Stimulated activated CD8-positive, alpha-beta memory T cell treated with anti-CD3 and anti-CD28 coated beads, Interleukin-4, amount 100 ng/mL, for 1 hour (primary cell): ENCODE results near the gene SLC30A3.
A peak's percentile ranks its signal among the peaks of the same experiment; 100 is the strongest.
"Not testable (repeated sequence)": the region's sequence is repeated elsewhere in the genome, so short reads cannot be mapped to it uniquely, and the experiment has no call there.

Experiments used
- DNase-seq, 2 donors: peaks; one replicate each; pipeline ENCODE4 v3.0.0-alpha.2; 2020; ENCODE audit warnings: low read depth in 2 of 2, low spot score in 1 of 2

Gene SLC30A3, protein sequence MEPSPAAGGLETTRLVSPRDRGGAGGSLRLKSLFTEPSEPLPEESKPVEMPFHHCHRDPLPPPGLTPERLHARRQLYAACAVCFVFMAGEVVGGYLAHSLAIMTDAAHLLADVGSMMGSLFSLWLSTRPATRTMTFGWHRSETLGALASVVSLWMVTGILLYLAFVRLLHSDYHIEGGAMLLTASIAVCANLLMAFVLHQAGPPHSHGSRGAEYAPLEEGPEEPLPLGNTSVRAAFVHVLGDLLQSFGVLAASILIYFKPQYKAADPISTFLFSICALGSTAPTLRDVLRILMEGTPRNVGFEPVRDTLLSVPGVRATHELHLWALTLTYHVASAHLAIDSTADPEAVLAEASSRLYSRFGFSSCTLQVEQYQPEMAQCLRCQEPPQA

GRCh38 chr2:27262379-27263286, at the start of gene SLC30A3:
Gene SLC30A3 (minus strand): TSS chr2:27263047. CDS start chr2:27262906, 141 bp downstream.
- peak in 1 of 2 donors; percentile 31 for DNase-seq

- DNase-seq, result no peak
These were observed 49.3 kb upstream of the SLC30A3 start for GRCh38 chr2:27312152-27312551.

- no peak for DNase-seq
These were observed 46.8 kb upstream of the SLC30A3 start for GRCh38 chr2:27309651-27310050.

DNA sequence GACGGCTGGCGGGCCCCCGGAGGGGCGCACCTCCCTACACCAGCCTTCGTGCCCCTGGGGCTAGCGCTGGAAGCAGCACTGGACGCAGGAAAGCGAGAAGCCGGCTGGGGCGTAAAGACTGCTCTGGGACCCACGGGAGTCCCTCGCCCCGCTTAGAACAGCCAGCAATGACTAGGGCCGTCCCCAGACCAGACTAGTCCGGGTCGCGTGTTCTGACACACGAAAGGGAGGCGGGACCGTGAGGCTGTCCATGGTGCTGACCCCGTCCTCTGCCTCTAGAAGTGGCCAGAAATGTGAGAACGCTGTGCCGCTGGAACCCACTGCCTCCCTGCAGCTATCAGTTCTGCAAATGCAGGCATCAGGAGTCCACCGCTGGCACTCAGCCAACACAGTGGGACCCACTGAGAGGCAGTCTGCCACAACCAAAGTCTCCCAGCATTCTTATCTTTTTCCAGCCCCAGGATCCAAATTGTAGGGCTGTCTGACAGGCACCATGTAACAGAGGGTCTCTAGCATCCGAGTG, 45.6 kb upstream of the SLC30A3 start, which contains the start of gene UCN:
Gene UCN, minus strand, starts transcription at position 87 of the 523 bp plus-strand sequence. CDS start 550 bp downstream, outside the sequence.
- DNase-seq, result no peak

- DNase-seq, result no peak
These were observed 44.9 kb upstream of the SLC30A3 start for GRCh38 chr2:27307545-27308358.

- DNase-seq, result no peak
These were observed 44.4 kb upstream of the SLC30A3 start for GRCh38 chr2:27307287-27307544.

GRCh38 chr2:27306573-27307286, 43.9 kb upstream of the SLC30A3 start:
- DNase-seq, result no peak

- no peak for DNase-seq
These were observed 43.3 kb upstream of the SLC30A3 start for GRCh38 chr2:27306136-27306535.

- no peak for DNase-seq
These were observed 42.7 kb upstream of the SLC30A3 start for GRCh38 chr2:27305516-27305915.

DNA sequence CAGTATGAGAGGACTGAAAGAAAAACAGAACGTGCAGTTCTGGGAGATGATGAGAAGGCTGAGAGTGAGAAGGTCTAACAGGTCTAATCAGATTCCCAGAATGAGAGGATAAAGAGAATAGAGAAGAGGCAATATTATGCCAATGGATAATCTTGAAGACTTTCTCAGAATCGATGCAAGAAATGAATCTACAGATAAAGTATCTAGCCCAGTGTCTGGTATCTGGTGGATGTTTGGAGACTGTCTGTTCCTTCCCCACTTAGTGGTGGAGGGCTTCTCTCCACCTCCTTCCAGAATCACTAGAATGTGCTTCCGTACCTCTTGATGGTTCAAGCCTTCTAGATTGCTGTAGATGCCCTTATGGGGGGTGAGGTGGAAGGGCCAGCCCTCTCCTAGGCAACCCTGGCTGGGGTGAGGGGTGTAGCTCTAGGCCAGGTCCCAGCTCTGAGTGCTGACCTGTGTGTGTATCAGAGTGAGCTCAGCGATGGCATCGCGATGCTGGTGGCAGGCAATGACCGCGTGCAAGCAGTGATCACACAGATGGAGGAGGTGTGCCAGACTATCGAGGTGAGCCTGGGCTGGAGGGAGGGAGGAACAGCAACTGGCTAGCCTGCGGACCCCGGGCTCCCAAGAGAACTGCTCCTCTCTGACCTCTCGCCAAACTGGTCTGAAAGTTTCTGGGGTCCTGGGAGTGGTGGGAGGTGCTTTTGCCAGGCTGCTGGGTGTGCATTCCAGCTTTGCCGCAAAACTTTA, 41.8 kb upstream of the SLC30A3 start:
- no peak for DNase-seq

DNA sequence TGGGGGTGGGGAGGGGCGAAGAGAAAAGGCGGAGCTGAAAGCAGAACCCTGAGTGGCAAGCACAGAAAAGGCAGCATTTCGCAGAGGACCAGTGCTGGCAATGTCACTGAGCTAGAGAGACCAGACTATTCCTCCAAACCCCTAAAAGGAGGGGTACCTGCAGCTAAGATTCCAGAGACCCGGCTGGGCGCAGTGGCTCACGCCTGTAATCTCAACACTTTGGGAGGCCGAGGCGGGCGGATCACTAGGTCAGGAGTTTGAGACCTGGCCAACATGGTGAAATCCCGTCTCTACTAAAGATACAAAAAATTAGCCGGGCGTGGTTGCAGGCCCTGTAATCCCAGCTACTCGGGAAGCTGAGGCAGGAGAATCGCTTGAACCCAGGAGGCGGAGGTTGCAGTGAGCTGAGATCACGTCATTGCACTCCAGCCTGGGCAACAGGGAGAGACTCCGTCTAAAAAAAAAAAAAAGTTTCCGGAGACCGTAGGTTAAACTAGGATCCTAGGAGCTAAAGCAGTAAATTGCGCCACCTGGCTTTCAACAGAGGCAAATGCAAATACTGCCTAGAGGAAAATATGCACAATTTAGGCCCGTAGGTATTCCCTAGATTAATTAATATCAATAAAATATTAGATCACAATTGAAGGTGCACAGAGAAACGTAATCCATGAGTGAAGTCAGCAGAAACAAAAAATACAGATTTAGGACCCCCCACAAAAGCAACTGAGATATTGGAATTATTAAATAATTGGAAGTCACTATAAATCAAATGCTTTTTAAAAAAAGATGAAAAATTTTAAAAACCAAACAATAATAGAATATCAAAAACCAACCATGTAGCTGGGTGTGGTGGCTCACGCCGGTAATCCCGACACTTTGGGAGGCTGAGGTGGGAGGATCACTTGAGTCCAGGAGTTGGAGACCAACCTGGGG, 40.5 kb upstream of the SLC30A3 start:
- no peak for DNase-seq

- not testable (repeated sequence) for DNase-seq
These were observed 37.8 kb upstream of the SLC30A3 start for GRCh38 chr2:27300606-27301005.

DNA sequence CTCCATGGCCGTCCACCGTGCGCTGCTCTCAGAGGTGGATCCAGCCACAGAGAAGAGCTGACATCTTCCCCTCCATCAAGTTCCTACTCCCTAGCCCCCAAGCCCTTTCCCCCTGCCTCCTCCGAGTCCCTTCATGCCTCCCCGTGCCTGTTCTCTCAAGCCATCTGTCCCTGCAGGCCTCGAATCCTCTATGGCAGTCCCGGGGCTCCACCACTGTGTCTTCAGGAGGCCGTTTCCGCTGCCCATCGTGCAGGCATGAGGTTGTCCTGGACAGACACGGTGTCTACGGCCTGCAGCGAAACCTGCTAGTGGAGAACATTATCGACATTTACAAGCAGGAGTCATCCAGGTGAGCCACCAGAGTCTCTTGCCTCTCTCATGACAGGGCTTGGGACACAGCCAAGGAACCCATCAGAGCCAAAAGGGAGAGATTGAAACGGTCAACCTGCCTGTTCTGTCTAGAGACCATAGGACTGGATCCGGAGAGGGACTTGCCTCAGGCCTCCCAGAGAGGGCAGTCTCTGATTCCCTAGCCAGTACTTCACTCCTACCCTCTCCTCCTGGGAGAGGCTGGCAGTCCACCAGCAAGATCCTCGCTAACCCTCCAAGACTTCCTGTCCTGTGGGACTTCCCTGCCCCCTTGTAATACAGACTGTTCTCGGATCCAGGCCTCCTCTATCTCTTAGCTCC, 35.7 kb upstream of the SLC30A3 start:
- DNase-seq, result no peak

DNA sequence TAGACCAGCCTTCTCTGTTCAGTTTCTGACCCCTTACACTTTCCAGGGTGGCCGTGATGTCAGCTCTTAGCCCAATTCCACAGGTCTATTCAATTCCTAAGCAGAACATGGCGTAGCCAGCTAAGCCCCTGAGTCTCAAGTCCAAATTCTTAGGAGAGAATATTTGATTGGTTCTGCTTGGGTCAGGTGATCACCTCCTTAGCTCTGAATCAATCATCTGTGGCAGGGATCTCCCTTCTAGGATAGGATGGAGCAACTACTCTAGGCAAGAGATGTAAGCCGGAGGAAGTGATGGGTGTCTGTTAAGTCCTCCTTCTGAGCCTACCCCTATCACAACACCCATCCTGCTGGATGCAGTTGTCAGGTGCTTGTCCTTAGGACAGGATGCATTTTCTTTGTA, 34.3 kb upstream of the SLC30A3 start:
- DNase-seq, result no peak

DNA sequence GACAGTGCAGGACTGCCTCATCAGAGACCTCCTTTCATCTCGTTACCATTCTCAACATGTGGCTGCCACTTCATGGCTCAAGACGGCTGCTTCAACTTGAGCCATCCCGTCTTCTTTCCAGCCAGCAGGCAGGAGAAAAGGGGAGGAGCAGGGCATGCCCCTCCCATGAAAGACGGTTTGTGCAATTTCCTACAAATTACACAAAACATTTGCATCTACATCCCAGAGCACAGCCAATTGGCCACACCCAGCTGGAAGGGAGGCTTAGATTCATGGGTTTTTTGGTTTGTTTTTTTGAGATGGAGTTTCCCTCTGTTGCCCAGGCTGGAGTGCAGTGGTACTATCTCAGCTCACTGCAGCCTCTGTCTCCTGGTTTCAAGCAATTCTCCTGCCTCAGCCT, 33.6 kb upstream of the SLC30A3 start:
- no peak for DNase-seq

DNA sequence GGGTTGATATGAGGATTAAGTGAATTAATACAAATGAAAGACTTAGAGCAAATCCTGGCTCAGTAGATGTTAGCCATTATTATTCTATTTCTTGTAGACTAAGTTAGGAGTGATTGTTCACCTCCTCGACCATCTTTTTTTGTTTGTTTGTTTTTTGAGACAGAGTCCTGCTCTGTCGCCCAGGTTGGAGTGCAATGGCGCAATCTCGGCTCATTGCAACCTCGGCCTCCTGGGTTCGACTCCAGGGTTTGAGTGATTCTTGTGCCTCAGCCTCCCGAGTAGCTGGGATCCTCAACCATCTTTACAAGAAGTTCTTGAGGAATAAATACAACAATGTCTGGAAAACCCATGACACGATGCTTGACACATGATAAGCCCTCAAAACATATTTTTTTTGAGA, 32.1 kb upstream of the SLC30A3 start:
- DNase-seq, result no peak

GRCh38 chr2:27291865-27292264, 29.0 kb upstream of the SLC30A3 start:
- no peak for DNase-seq

DNA sequence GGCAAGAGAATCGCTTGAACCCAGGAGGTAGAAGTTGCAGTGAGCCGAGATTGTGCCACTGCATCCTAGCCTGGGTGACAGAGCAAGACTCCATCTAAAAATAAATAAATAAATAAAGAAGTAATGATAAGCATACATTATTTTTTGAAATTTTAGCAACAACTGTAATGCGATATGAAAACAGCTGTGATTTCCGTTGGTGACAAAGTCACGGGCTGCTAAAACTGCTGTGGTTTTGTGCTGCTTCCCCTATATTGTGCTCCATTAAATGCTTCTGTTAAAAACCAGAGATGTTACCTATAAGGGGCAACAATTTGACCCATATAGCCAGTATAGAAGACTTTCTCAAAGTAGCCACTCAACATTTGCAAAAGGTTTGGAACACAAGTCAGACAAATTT, 27.7 kb upstream of the SLC30A3 start:
- DNase-seq, result no peak
